ENCODE data around the gene CAMK1D. TPM values are rescaled to one million over a fixed set of nuclear protein-coding genes. Genes with fewer than 3 reads are reported as not detected.
"Not testable (repeated sequence)": the region's sequence is repeated elsewhere in the genome, so short reads cannot be mapped to it uniquely, and the experiment has no call there.

CAMK1D gene
- total RNA-seq, 1 donor from 2014 or later = 17.6 TPM

DNA sequence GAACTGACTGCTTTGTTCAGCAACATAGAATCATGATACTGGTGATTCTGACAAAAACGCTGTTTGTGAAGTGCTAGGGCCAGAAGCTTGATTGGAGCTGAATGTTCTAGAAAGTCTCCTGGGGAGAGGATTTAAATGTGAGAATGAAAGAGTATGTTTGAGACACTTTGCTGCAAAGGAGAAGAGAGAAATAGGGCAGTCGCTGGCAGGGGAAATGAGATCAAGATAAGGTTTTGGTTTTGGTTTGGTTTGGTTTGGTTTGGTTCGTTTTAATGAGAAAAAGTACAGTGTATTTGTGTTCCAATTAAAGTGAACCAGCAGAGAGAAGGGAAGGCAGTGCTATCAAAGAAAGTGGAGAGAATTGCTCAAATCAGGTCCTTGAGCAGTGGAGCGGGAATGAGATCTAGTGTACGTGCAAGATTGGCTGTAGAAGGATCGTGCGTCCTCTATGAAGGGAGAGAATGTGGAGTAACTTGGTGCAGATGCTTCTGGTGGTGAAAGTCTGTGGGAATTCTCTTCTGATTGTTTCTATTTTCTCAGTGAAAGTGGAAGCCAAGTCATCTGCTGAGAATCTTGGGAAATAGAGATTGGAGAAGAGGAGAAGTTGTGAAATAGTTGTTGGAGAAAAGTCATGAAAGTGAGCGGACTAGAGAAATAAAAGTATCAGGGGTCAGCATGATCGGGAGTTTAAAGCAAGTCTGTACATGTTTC is 381.6 kb downstream of the CAMK1D start:
- intact Hi-C loops (cut with micrococcal nuclease) = no loop called here

DNA sequence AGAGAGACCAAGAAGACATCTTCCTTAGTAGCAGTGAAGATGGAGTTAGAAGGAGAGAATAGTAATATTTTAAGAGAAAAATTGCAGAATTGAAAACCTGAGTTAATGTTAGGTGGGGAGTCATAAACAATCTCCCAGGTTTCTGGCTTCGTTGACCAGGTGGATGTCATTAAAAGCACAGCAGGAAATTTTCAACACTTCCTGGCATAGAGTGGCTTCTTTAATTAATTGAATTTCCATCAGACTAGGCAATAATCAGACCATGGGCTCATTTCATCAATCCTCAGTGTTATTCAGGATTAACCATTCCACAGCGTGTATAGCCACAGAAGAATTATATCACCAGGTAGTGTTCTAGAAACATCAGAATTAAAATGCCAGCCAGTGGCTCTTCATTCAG is 383.9 kb downstream of the CAMK1D start:
- intact Hi-C loops (cut with micrococcal nuclease) = no loop called here

DNA sequence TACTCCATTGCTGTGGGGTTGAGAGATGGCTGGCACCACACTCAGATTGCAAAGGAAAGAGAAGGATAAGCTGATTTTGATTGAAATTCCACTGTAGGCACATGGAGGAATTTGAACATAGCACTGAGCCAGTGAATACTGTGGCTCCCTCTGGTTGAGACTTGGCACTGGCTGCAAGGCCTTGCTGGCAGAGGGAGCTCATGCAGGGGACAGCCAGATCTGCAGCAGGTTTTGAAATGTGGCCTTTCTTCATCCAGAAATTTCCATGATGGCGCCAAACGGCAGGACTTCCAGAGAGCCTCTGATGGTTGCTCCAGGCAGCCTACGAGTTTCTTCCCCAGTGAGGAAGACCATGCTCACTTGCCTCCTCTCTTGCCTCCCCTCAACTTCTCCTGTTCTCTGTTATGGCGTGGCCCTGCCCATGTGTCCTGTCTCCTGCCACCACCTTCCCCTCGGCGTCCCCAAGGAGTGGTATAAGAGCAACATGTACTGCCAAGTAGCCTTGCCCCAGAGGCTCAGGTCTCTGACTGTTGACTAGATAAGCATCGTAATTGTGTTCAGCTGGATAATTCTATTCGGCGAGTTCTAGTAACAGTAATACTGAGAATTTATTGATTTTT is 386.6 kb downstream of the CAMK1D start:
- intact Hi-C loops (cut with micrococcal nuclease) = no loop called here

DNA sequence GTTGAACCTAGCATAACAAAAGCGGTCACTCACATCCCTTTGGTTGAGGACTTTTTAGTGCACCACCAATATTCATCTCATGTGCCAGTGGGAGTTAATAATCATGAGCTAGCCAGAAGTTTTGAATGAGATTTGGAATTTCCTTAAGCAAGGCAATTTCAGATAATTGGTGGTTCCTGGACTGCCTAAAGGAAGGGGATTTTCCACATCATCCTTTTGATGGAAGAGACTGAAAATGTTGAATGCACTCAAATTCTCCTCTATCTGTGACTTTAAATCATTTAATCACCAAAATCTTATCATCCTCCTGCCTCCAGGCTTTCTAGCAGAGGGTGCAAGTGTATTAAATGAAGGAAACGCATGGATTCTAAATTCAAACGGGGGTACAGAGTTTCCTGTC is 391.5 kb downstream of the CAMK1D start:
- intact Hi-C loops (cut with micrococcal nuclease) = no loop called here

DNA sequence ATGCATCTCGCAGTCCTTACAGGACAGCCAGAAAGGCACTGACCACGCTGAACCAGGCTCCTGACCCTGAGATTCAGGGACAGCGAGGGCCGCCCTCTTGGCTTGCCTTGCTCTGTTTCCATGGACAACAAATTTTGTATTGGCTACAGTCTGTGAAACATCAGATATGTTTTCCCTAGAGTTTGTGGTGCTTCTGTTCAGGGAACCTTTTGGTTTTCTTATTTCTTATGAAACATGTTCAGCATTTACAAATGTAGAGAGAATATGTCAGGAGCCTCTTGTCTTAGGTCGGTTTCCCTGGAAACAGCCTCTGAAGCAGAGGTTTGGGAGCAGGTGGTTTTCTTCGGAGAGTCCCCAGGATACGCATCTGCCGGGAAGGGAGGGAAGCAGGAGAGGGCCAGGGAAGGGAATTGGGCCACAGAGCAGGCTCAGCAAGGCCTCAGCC is 392.0 kb downstream of the CAMK1D start:
- intact Hi-C loops (cut with micrococcal nuclease) = no loop called here

DNA sequence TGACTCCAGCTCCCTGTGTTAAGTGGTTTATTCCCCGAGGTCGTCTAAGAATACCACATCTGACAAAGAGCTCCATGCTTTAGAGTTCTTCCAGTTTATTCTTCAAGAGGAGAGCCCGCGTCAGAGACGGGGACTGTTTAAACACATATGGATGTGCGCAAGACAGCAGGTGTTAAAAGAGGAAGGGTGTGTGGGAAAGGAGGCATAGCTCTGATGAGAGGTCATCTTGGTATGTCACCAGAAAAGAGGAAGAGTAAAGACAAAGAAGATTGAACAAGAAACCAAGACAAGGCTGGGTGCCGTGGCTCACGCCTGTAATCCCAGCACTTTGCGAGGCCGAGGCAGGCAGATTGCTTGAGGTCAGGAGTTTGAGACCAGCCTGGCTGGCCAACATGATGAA is 393.4 kb downstream of the CAMK1D start:
- intact Hi-C loops (cut with micrococcal nuclease) = no loop called here

DNA sequence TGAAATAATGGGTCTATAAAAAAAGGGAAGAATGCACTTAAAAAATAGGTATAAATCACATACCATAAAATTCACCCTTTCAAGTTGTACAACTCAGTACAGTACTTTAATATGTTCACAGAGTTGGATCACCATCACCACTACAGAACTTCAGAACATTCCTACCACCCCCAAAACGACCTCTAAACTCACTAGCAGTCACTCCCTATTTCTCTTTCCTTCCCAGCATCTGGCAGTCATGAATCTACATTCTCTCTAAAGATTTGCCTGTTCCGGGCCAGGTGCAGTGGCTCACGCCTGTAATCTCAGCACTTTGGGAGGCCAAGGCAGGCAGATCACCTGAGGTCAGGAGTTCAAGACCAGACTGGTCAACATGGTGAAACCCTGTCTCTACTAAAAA is 394.1 kb downstream of the CAMK1D start:
- intact Hi-C loops (cut with micrococcal nuclease) = not testable (repeated sequence)

DNA sequence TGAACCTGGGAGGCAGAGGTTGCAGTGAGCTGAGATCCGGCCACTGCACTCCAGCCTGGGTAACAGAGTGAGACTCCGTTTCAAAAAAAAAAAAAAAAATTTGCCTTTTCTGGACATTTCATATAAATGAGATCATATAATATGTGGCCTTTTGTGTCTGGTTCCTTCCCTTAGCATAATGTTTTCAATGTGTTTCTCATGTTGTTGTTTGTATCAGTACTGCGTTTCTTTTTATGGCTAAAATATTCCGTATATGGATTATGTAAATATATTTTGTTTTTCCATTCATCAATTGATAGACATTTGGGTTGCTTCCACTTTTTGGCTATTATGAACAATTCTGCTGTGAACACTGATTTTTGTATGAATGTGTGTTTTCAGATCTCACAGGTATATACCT is 394.6 kb downstream of the CAMK1D start:
- intact Hi-C loops (cut with micrococcal nuclease) = no loop called here

DNA sequence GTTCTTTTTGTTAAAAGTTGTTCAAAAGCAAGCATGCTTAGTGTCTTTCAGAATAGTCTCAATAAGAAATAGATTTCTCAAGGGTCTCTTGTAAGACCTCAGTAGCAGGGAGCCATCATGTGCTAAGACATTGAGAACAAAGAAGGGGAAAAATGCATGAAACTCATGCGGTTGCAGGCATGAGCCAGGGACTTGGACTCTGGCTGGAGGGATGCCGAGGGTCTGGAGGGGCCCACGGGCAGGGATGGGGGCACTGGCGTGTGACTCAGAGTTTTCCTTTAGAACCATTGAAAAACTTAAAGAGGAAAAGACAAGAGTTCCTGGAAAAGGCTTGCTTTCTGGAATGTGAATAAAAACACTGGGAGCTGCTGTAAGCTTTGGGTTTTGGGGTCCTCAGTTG is 398.8 kb downstream of the CAMK1D start:
- intact Hi-C loops (cut with micrococcal nuclease) = no loop called here

DNA sequence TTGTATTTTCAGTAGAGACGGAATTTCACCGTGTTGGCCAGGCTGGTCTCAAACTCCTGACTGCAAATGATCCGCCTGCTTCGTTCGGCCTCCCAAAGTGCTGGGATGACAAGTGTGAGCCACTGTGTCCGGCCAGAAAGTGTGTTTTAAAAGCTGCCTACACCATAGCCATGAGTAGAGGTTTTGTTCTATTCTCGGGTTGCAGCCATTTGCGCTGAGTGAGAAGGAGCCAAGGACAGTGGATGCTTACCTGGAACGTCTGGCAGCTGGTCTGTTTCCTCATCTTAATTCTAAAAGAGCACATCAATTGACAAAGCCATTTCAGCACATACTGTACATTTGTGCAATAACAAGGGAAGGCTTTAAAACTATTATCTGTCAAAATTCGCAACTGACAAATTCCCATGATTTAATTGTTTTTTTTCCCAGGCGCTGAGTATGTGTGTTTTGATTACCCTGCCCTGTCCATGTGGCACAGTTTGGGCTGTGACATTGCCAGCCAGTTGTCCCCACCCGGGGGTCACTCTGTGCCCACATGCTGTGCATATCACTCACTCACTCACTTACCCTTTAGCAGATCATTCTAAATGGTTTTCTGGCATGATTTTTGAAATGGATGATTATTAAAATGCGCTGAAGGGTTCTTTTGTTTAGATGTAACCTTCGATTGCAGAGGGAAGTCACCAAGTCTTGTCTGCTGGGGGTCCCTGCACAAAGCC is 400.6 kb downstream of the CAMK1D start:
- intact Hi-C loops (cut with micrococcal nuclease) = no loop called here

DNA sequence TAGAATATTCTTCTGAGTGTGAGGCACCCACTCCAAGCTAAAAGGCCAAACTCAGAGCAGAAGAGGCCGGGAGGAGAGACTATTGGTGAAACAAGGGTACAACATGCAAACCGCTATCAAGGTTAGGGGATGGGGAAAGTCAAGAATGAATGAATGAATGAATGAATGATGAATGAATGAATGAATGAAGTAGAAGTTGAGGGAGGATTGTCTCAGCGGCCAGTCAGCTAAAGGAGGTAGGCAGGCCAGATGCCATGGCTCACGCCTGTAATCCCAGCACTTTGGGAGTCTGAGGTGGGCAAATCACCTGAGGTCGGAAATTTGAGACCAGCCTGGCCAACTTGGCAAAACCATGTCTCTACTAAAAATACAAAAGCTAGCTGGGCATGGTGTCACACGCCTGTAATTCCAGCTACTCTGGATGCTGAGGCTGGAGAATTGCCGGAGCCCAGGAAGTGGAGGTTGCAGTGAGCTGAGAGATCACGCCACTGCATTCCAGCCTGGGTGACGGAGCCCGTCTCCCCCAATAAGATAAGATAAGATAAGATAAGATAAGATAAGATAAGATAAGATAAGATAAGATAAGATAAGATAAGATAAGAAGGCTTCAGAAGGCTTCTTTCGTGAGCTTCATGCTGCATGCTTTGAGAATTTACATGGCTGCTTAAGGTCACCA is 401.3 kb downstream of the CAMK1D start:
- intact Hi-C loops (cut with micrococcal nuclease) = no loop called here

DNA sequence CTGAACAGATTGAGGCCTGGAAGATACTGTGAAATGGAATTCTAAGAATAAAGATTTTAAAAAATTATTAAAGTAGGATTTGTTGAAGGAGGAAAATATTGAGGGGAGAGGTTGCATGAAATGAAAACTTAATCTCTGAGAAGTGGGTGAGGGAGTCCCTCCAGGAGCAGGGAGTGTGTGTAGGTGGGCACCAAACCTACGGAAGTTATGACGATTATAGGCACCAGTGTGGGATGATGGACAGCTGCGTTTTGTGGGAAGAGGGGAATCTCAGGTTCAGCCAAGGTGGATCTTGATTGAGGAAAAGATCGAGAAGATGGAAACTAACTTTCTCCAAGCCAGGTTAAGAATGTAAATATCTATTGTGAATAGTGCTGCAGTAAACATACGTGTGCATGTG is 405.7 kb downstream of the CAMK1D start:
- intact Hi-C loops (cut with micrococcal nuclease) = no loop called here

DNA sequence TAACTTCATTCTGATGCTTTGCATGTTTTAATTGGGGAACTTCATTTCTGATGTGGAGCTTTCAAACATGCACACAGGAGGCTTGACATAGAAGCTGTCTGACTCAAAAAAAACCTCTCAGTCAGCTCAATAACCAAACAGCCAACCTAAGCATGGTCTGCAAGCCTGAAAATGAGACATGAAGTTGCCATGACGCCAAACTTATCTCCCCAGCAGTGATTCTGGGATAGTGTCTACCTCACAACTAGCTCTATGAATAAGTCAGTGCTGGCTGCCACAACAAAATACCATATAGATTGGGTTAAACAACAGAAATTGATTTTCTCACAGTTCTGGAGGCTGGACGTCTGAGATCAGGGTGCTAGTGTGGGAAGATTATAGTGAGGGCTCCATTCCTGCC is 408.0 kb downstream of the CAMK1D start:
- intact Hi-C loops (cut with micrococcal nuclease) = no loop called here

DNA sequence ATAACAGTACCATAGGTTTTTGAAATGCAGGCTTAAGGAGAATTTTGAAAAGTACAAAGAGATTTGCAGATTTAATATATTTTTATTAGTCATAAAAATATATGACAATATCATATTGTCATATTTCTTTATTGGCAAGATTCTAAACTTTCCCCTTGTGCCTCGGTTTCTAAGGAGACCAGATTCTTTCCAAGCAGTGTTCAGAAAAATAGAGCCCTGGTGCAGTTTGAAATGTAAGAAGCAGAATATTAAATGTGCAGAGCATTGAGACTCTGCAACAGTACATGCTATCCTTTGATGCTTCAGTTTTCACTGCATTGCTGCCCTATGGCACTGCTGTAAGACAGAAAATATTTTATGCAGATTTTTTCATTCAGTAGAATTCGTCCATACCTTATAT is 408.9 kb downstream of the CAMK1D start:
- intact Hi-C loops (cut with micrococcal nuclease) = no loop called here

DNA sequence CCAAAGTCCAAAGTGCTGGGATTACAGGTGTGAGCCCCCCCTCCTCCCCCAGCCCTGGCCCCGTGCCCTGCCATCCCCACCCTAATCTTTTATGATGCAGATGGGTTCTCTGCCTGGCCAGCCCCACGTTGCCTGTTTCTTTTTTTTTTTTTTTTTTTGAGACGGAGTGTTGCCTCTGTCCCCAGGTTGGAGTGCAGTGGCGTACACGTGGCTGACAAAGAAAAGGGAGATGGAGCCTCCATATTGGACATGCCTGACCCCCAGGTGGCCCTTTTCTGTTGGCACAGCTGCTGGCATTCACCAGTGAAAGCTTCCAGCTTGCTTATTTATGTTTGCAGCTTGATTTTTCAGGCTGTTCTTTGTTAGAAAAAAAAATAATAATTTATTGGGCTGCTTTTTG is 416.9 kb downstream of the CAMK1D start:
- intact Hi-C loops (cut with micrococcal nuclease) = no loop called here

DNA sequence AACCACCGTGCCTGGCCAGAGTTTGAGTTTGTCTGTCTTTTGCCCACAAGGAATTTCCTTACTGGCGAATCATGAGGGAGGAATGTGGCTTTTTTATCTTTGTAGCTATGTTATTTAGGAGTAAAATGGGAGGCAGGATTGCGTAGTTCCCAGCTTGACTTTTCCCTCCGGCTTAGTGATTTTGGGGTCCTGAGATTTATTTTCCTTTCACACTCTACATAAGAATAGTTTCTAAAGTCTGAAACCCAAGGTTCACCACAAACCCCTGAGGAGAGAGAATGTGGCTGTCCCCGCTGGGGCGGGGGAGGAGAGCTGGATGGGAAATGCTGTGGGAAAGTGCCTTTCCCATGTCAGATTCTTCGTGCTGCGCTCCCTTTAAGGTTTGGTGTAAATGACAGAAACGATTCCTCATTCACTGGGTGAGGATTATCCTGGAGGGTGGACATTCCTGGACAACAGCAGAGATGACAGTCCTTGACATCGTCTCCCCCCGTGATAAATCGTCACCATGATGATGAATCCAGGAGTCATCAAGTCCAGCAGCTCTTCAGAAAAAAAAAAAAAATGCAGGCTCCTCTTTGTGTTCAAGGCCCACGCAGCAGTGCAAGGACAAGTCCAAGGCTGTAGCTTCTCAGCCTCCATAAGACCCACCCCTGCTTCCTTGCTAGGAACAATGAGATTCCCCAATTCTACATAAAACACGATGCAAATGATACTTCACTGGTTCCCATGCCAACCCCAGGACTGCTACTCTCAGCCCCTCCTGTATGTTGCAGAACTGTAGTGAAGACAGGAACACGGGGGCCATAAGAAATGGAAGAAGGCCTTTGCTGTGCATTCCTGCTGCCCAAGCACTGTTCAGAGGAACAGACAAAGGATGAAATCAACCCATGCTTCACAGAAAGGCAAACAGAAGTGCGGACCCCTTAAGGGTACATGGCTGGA is 419.1 kb downstream of the CAMK1D start:
- intact Hi-C loops (cut with micrococcal nuclease) = no loop called here

DNA sequence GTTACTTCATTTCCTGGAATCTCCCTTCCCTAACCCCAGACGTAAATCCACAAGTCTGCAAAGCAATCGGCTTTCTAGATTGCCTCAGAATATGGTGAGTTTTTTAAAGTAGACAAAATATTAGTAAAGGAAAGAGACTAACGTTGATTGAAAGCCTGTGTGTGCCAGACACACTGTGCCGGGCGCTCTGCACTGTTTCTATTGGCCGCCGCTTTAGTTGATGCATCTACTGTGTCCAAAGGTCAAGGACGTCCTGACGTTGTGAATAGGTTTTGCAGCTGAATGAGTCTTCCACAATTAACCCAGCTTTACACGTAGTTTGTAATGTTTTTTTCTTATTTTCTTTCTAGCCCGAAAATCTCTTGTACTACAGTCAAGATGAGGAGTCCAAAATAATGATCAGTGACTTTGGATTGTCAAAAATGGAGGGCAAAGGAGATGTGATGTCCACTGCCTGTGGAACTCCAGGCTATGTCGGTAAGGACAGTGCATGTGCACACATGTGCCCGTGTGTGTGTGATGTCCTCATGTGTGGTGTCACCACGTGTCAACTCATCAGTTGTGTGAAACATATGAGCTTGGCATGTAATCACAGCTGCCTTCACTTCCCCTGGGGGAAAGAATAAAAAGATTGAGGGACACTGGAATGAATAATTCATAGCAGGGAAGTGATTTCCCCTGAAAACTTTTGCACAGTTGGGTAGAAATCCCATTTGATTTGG is 420.1 kb downstream of the CAMK1D start:
- intact Hi-C loops (cut with micrococcal nuclease) = no loop called here

DNA sequence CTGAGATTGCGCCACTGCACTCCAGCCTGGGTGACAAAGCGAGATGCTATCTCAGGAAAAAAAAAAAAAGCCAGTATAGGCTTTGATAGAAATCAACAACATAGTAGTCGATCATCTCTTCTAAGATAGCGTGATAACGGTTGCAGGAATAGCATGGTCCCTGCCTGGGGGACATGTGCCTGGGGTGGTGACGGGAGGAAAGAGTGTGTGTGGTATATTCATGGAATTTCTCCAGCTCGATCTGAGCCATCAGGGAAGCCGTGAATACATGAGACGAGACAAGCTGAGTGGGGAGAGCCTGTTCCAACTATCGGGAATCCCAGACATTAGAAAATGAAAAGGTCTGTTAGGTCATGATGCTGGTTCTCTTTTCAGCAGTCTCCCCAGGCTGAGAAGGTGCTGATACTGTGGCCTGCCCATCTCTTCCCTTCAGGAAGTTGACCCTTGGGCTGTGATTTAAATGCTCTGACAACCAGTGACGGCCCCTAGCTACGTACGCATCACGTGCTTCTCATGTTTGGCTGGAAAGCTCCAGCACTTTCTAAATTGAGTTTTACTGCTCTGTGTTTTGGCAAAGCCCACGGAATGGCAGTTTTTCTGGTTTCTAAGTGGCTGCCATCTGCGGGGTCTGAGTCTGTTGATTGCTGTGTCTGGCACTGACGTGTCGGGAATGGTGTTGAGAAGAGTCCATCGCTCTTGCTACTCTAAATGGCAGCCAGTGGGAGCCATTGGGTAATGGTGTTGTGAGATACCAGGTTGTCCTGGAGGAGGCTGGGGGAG is 422.8 kb downstream of the CAMK1D start:
- intact Hi-C loops (cut with micrococcal nuclease) = no loop called here

DNA sequence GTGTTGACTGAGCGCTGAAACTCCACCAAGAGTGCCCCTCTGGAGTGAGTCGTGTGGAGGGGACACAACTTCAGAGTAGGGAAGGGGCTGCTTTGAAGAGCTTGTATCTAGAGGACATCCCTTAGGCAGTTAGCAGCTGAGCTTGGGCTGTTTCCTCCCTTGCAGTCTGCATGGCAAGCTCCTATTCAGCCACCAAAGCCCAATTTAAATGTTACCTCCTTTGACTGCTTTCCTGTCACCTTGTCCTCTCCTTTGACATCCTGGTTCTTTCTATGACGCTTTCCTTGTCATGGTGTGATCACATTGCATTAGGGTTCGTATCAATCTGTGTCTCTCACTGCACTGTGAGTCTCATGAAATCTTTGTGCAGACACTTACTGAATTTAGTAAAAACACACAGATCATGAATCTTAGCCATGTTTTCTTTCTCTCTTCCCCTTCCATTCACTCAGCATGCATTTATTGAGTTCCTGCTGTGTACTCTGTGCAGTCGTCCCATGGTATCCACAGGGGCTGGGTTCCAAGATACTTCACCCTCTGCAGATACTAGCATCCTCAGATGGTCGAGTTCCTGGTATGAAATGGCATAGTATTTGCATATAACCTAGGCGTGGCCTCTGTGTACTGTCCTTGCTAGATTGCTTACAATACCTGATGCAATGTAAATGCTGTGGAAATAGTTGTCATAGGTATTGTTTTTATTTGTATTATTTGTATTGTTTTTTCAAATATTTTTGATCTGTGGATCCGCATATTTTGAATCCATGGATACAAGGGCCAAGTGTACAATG is 423.6 kb downstream of the CAMK1D start:
- intact Hi-C loops (cut with micrococcal nuclease) = no loop called here

All from T-helper 1 cell treated with Interleukin-12 subunit alpha and Interleukin-12 subunit beta and Interleukin-4 antibody, amounts not matched to agents 30 ng/mL and 1 ng/mL, for 36 hours (primary cell).